Vagina (tissue), 2 donors: ENCODE data around the gene RAB11FIP4. TPM values are rescaled to one million over a fixed set of nuclear protein-coding genes. Genes with fewer than 3 reads are reported as not detected.

ENCODE experiments used
- DNase-seq, 2 donors: peaks; one replicate each; pipeline ENCODE4 v3.0.0-alpha.2; 2017; ENCODE audit errors: extremely low spot score in 2 of 2
- H3K27ac ChIP-seq: fragments of 200-600 bp; sonication (generic); one replicate; pipeline ENCODE4 v1.5.1; 2019
- H3K27me3 ChIP-seq: fragments of 200-600 bp; sonication (generic); one replicate; pipeline ENCODE4 v1.5.1; 2019
- H3K36me3 ChIP-seq, 2 donors: fragments of 200-600 bp; sonication (generic); one replicate each; pipeline ENCODE4 v1.5.1; 2017 to 2019
- H3K4me1 ChIP-seq: fragments of 200-600 bp; sonication (generic); one replicate; pipeline ENCODE4 v1.5.1; 2019
- H3K4me3 ChIP-seq, 2 donors: fragments of 200-600 bp; sonication (generic); 1 replicate in 1 of 2; 2 replicates in 1 of 2; pipeline ENCODE4 v1.5.1; 2016 to 2019
- H3K9me3 ChIP-seq: fragments of 200-600 bp; sonication (generic); one replicate; pipeline ENCODE4 v1.5.1; 2019
- CTCF ChIP-seq, 3 experiments: fragments of 450-650 bp in 2 of 3; fragments of 200-600 bp in 1 of 3; sonication (generic) in 1 of 3; IDR thresholded peaks; one replicate each; pipeline ENCODE4 v1.5.1; 2017 to 2019; ENCODE audit warnings: antibody characterized with exemption in 3 of 3, mild to moderate bottlenecking in 2 of 3, moderate library complexity in 2 of 3
- POLR2A ChIP-seq, 2 donors: fragments of 450-650 bp; IDR thresholded peaks; one replicate each; pipeline ENCODE4 v1.6.1; 2017; ENCODE audit warnings: antibody characterized with exemption in 2 of 2, mild to moderate bottlenecking in 2 of 2, moderate library complexity in 2 of 2
- POLR2AphosphoS5 ChIP-seq, 2 donors: sonication (generic); formaldehyde crosslinking; IDR thresholded peaks; one replicate each; pipeline ENCODE4 v1.9.0; 2017; ENCODE audit warnings: antibody characterized with exemption in 2 of 2, mild to moderate bottlenecking in 2 of 2, low read depth in 1 of 2; ENCODE audit not compliant: insufficient read depth in 1 of 2
- intact Hi-C: fragments of 100-400 bp; cut with DNase I; formaldehyde crosslinking; loops from one replicate; pipeline ENCODE4 v1.15.1; 2023
- total RNA-seq: library from RNA; depleted of rRNA; stranded (reverse); fragments of >200 nt; gene quantifications from one replicate; pipeline ENCODE4 v1.2.3, GENCODE V29; 2016

The RAB11FIP4 gene
- total RNA-seq, 1 donor from 2014 or later, result 11.0 TPM

- intact Hi-C loops, result no loop called here
- TF ChIP-seq POLR2A (IDR thresholded peaks at IDR 0.05) (no peak), CTCF (IDR thresholded peaks at IDR 0.05) (no peak), POLR2AphosphoS5 (IDR thresholded peaks at IDR 0.05; ENCODE audit: insufficient read depth in 1 of 2, low read depth in 1 of 2) (no peak)
- no peak for DNase-seq
- Histone ChIP-seq H3K27ac (no peak overlapping the region), H3K4me1 (no peaks in the 10 kb centered on the region), H3K36me3 (no peaks in the 10 kb centered on the region), H3K4me3 (no peak overlapping the region), H3K9me3 (no peaks in the 10 kb centered on the region), H3K27me3 (no peaks in the 10 kb centered on the region)
These were observed 87.6 kb downstream of the RAB11FIP4 start for GRCh38 chr17:31479062-31479408.

GRCh38 chr17:31479524-31479923, 88.0 kb downstream of the RAB11FIP4 start:
- DNase-seq, result no peak
- intact Hi-C loops, result no loop called here

GRCh38 chr17:31480067-31480466, 88.6 kb downstream of the RAB11FIP4 start:
- Histone ChIP-seq H3K27me3 (no peaks in the 10 kb centered on the region), H3K27ac (no peak overlapping the region), H3K4me3 (no peak overlapping the region), H3K4me1 (no peaks in the 10 kb centered on the region), H3K9me3 (no peaks in the 10 kb centered on the region), H3K36me3 (no peaks in the 10 kb centered on the region)
- intact Hi-C loops, result no loop called here
- no peak for DNase-seq
- TF ChIP-seq CTCF (IDR thresholded peaks at IDR 0.05), result no peak

More at GRCh38 chr17:31479524-31479923, 88.0 kb downstream of the RAB11FIP4 start:
- no peaks in the 10 kb centered on the region for H3K9me3 ChIP-seq
- no peak overlapping the region for H3K27ac ChIP-seq
- TF ChIP-seq CTCF (IDR thresholded peaks at IDR 0.05) (no peak), POLR2AphosphoS5 (IDR thresholded peaks at IDR 0.05; ENCODE audit: insufficient read depth in 1 of 2, low read depth in 1 of 2) (no peak), POLR2A (IDR thresholded peaks at IDR 0.05) (no peak)
- no peaks in the 10 kb centered on the region for H3K36me3 ChIP-seq
- no peak overlapping the region for H3K4me3 ChIP-seq
- no peaks in the 10 kb centered on the region for H3K27me3 ChIP-seq
- H3K4me1 ChIP-seq, result no peaks in the 10 kb centered on the region

- H3K4me1 ChIP-seq, result no peaks in the 10 kb centered on the region
- TF ChIP-seq POLR2AphosphoS5 (IDR thresholded peaks at IDR 0.05; ENCODE audit: insufficient read depth in 1 of 2, low read depth in 1 of 2), result no peak
- no peak for TF ChIP-seq POLR2A (IDR thresholded peaks at IDR 0.05)
- TF ChIP-seq CTCF (IDR thresholded peaks at IDR 0.05), result no peak
- intact Hi-C loops, result no loop called here
These were observed 89.7 kb downstream of the RAB11FIP4 start for GRCh38 chr17:31480904-31481782.

GRCh38 chr17:31481783-31482081, 90.3 kb downstream of the RAB11FIP4 start:
- no peak for TF ChIP-seq CTCF (IDR thresholded peaks at IDR 0.05)
- TF ChIP-seq POLR2AphosphoS5 (IDR thresholded peaks at IDR 0.05; ENCODE audit: insufficient read depth in 1 of 2, low read depth in 1 of 2), result no peak
- no peak for TF ChIP-seq POLR2A (IDR thresholded peaks at IDR 0.05)
- no peak overlapping the region for H3K4me3 ChIP-seq
- no peaks in the 10 kb centered on the region for H3K9me3 ChIP-seq
- no peaks in the 10 kb centered on the region for H3K27me3 ChIP-seq
- intact Hi-C loops, result no loop called here
- no peaks in the 10 kb centered on the region for H3K4me1 ChIP-seq
- no peak for DNase-seq
- H3K27ac ChIP-seq, result no peak overlapping the region
- H3K36me3 ChIP-seq, result no peaks in the 10 kb centered on the region

More at GRCh38 chr17:31480904-31481782, 89.7 kb downstream of the RAB11FIP4 start:
- Histone ChIP-seq H3K27ac (no peak overlapping the region), H3K9me3 (no peaks in the 10 kb centered on the region), H3K4me3 (no peak overlapping the region), H3K36me3 (no peaks in the 10 kb centered on the region), H3K27me3 (no peaks in the 10 kb centered on the region)
- no peak for DNase-seq
